SK-N-SH (cell line): ENCODE results near the gene KRT28. TPM values are rescaled to one million over a fixed set of nuclear protein-coding genes. Genes with fewer than 3 reads are reported as not detected.

Source experiments
- CTCF ChIA-PET: fragments of 300-600, 350-600 bp; formaldehyde crosslinking; extraction: SDS; loops from one replicate; lab custom pipeline; 2021; lab: Yijun Ruan, JAX
- POLR2A ChIA-PET: fragments of 350-600 bp; sonication (Branson Sonifier 250); formaldehyde crosslinking; extraction: SDS; loops from one replicate; lab custom pipeline; 2020; ENCODE audit warnings: antibody characterized with exemption, inconsistent platforms; lab: Yijun Ruan, JAX
- DNase-seq: peaks from one replicate; pipeline ENCODE4 v3.0.0; 2012
- H2AFZ ChIP-seq: fragments of 200-600 bp; sonication (generic); 2 replicates; pipeline ENCODE4 v1.8.1; 2016; ENCODE audit warnings: antibody characterized with exemption, mild to moderate bottlenecking, low read depth
- H3F3A ChIP-seq: fragments of 200-600 bp; sonication (generic); replicated peaks from 2 replicates; pipeline ENCODE3; 2016; ENCODE audit warnings: antibody characterized with exemption, mild to moderate bottlenecking; ENCODE audit not compliant: insufficient read depth
- H3K27ac ChIP-seq, 2 experiments: fragments of 200-500 bp in 1 of 2; fragments of 200-600 bp in 1 of 2; sonication (Bioruptor generic) in 1 of 2; sonication (generic), shearing (Covaris generic) in 1 of 2; 2 replicates each; pipeline versions ENCODE4 v1.5.1 to v1.6.1; 2014 to 2016; ENCODE audit warnings: low read depth in 2 of 2, inconsistent platforms in 1 of 2, low read length in 1 of 2, mild to moderate bottlenecking in 1 of 2, mixed read lengths in 1 of 2
- H3K27me3 ChIP-seq: fragments of 200-600 bp; sonication (generic), shearing (Covaris generic); 2 replicates; pipeline ENCODE4 v1.6.1; 2016; ENCODE audit warnings: mixed run types; ENCODE audit not compliant: insufficient read depth
- H3K36me3 ChIP-seq, 2 experiments: fragments of 200-500 bp in 1 of 2; fragments of 200-600 bp in 1 of 2; sonication (Bioruptor generic) in 1 of 2; sonication (generic) in 1 of 2; replicated peaks in 1 of 2; 2 replicates each; pipeline versions ENCODE3 to v1.5.1; 2014 to 2016; ENCODE audit warnings: low read length in 1 of 2, mild to moderate bottlenecking in 1 of 2; ENCODE audit not compliant: insufficient read depth in 2 of 2, control insufficient read depth in 1 of 2
- H3K4me1 ChIP-seq, 2 experiments: fragments of 200-500 bp in 1 of 2; fragments of 200-600 bp in 1 of 2; sonication (Bioruptor generic) in 1 of 2; sonication (generic), shearing (Covaris generic) in 1 of 2; 2 replicates each; pipeline versions ENCODE4 v1.5.1 to v1.6.1; 2014 to 2016; ENCODE audit warnings: low read depth in 1 of 2, low read length in 1 of 2, mixed run types in 1 of 2; ENCODE audit not compliant: insufficient read depth in 2 of 2, control insufficient read depth in 1 of 2
- H3K4me2 ChIP-seq: fragments of 200-600 bp; sonication (generic), shearing (Covaris generic); 2 replicates; pipeline ENCODE4 v1.6.1; 2017; ENCODE audit warnings: mixed run types
- H3K4me3 ChIP-seq, 2 experiments: fragments of 200-500 bp in 1 of 2; fragments of 200-600 bp in 1 of 2; sonication (Bioruptor generic) in 1 of 2; sonication (generic), shearing (Covaris generic) in 1 of 2; 2 replicates each; pipeline versions ENCODE4 v1.5.1 to v1.8.1; 2014 to 2016; ENCODE audit warnings: low read depth in 2 of 2, inconsistent platforms in 1 of 2, low read length in 1 of 2, mild to moderate bottlenecking in 1 of 2, mixed read lengths in 1 of 2, moderate library complexity in 1 of 2
- H3K79me2 ChIP-seq: fragments of 200-600 bp; sonication (generic); 2 replicates; pipeline ENCODE4 v1.8.1; 2017; ENCODE audit warnings: mild to moderate bottlenecking; ENCODE audit not compliant: insufficient read depth
- H3K9ac ChIP-seq: fragments of 200-600 bp; sonication (generic); 2 replicates; pipeline ENCODE4 v1.6.1; 2017; ENCODE audit warnings: mixed run types
- H3K9me2 ChIP-seq: fragments of 200-600 bp; sonication (generic); 2 replicates; pipeline ENCODE4 v1.6.1; 2017; ENCODE audit warnings: mixed run types
- H3K9me3 ChIP-seq: fragments of 200-600 bp; sonication (generic); 2 replicates; pipeline ENCODE4 v1.6.1; 2017; ENCODE audit warnings: mixed run types, mild to moderate bottlenecking, moderate library complexity
- H4K20me1 ChIP-seq: fragments of 200-600 bp; sonication (generic); 2 replicates; pipeline ENCODE4 v1.6.1; 2017; ENCODE audit warnings: mild to moderate bottlenecking, mixed run types; ENCODE audit not compliant: insufficient read depth
- ELF1 ChIP-seq: IDR thresholded peaks from 2 replicates; pipeline ENCODE4 v1.4.0; 2012
- EP300 ChIP-seq, 2 experiments: IDR thresholded peaks; 2 replicates each; pipeline versions ENCODE4 v1.4.0 to v1.6.1; 2012; ENCODE audit warnings: borderline replicate concordance in 1 of 2, low read depth in 1 of 2, low read length in 1 of 2
- EZH2phosphoT487 ChIP-seq: fragments of 200-600 bp; sonication (generic); IDR thresholded peaks from 2 replicates; pipeline ENCODE4 v1.6.1; 2017; ENCODE audit warnings: low read depth, mixed run types, mild to moderate bottlenecking, antibody characterized with exemption, moderate library complexity, borderline replicate concordance
- IRF3 ChIP-seq: fragments of 150-350 bp; IDR thresholded peaks from 2 replicates; pipeline ENCODE4 v1.6.1; 2016; ENCODE audit warnings: mild to moderate bottlenecking, low read depth, low read length
- MEF2A ChIP-seq: IDR thresholded peaks from 2 replicates; pipeline ENCODE4 v1.4.0; 2012; ENCODE audit warnings: low read depth, borderline replicate concordance
- RXRA ChIP-seq: IDR thresholded peaks from 2 replicates; pipeline ENCODE4 v1.4.0; 2012; ENCODE audit warnings: low read depth, mild to moderate bottlenecking, borderline replicate concordance
- TEAD4 ChIP-seq: IDR thresholded peaks from 2 replicates; pipeline ENCODE4 v1.4.0; 2012; ENCODE audit warnings: mild to moderate bottlenecking, borderline replicate concordance; ENCODE audit not compliant: insufficient read depth
- WGBS: methylation state at CpG from one replicate; pipeline ENCODE4 v1.1.6; 2017; ENCODE audit warnings: low lambda C conversion rate; 5-methylcytosine and 5-hydroxymethylcytosine counted together
- polyA plus RNA-seq, 3 experiments: library from polyadenylated mRNA; depleted of rRNA; stranded (reverse); fragments of >200 nt; gene quantifications; 2 replicates each; pipeline ENCODE4 v1.2.3, GENCODE V29; 2012

Gene KRT28, protein sequence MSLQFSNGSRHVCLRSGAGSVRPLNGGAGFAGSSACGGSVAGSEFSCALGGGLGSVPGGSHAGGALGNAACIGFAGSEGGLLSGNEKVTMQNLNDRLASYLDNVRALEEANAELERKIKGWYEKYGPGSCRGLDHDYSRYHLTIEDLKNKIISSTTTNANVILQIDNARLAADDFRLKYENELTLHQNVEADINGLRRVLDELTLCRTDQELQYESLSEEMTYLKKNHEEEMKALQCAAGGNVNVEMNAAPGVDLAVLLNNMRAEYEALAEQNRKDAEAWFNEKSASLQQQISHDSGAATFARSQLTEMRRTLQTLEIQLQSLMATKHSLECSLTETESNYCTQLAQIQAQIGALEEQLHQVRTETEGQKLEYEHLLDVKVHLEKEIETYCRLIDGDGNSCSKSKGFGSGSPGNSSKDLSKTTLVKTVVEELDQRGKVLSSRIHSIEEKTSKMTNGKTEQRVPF
- polyA plus RNA-seq (2012; rRNA removed): not detected in 2 replicates
- polyA plus RNA-seq (2012; cell fraction: cytosol; rRNA removed): not detected in 2 replicates
- polyA plus RNA-seq (2012; cell fraction: nucleus; rRNA removed): not detected in 2 replicates

- H3K27me3 ChIP-seq: peaks cover 55% of the 10 kb centered on the region
- ChIA-PET CTCF (no interaction called here), POLR2A (no interaction called here)
- H3K79me2 ChIP-seq: no peaks in the 10 kb centered on the region
- no peaks in the 10 kb centered on the region for H3K9me3 ChIP-seq
- no peak for TF ChIP-seq RXRA
- DNase-seq: no peak
- no peak within 1 kb of the TSS for H3K4me3 ChIP-seq
- no peaks in the 10 kb centered on the region for H3K9me2 ChIP-seq
- no peaks in the 10 kb centered on the region for H3K36me3 ChIP-seq
- no peaks in the 10 kb centered on the region for H4K20me1 ChIP-seq
- peaks cover 0 to 2% of the 10 kb centered on the region in 2 experiments; a peak in 1 of 4 replicates for H3K4me1 ChIP-seq
- WGBS: 12% methylated on average over 3 of the region's 3 CpGs
- no peaks in the 10 kb centered on the region for H3F3A ChIP-seq
- no peak within 1 kb of the TSS for H3K9ac ChIP-seq
- no peak within 1 kb of the TSS for H2AFZ ChIP-seq
- no peak within 1 kb of the TSS for H3K4me2 ChIP-seq
- H3K27ac ChIP-seq: no peak within 1 kb of the TSS
Observed at GRCh38 chr17:40799859-40800258, at the start of gene KRT28. Gene KRT28 (minus strand): TSS chr17:40799959. CDS start chr17:40799893, 66 bp downstream.

GRCh38 chr17:40848583-40849235 is 49.0 kb upstream of the KRT28 start:
- Histone ChIP-seq H2AFZ (no peak overlapping the region), H3K27ac (no peak overlapping the region), H3K9me2 (no peaks in the 10 kb centered on the region), H3K27me3 (peaks cover under 1% of the 10 kb centered on the region; the same call in 1 of the 2 replicates), H3K9ac (no peak overlapping the region), H3K79me2 (no peaks in the 10 kb centered on the region), H3K36me3 (no peaks in the 10 kb centered on the region), H3K4me1 (no peaks in the 10 kb centered on the region), H3K4me2 (no peak overlapping the region), H3K9me3 (no peaks in the 10 kb centered on the region), H3K4me3 (no peak overlapping the region), H4K20me1 (no peaks in the 10 kb centered on the region), H3F3A (peaks cover 9% of the 10 kb centered on the region)
- ChIA-PET CTCF (interaction anchor here (3.2 kb wide), 1 partner anchor 700 kb away, joined by 12 read pairs; no protein-coding TSS in a partner anchor), POLR2A (no interaction called here)
- no peak for DNase-seq
- TF ChIP-seq EP300 (IDR thresholded peaks at IDR 0.05; ENCODE audit: borderline replicate concordance in 1 of 2, low read depth in 1 of 2, low read length in 1 of 2) (no peak), EZH2phosphoT487 (no peak), TEAD4 (no peak), IRF3 (no peak), ELF1 (no peak), MEF2A (no peak)
- 11% methylated on average over 1 of the region's 1 CpG for WGBS
